H1 (cell line): ENCODE data around the gene CLUH. TPM values are rescaled to one million over a fixed set of nuclear protein-coding genes. Genes with fewer than 3 reads are reported as not detected.

Experiments
- CTCF ChIA-PET: fragments of 300-600 bp; sonication (Branson Sonifier 250); formaldehyde crosslinking; loops from one replicate; lab custom pipeline; 2021; ENCODE audit not compliant: partially characterized antibody; lab: Charles Lee
- POLR2A ChIA-PET: fragments of 300-600 bp; sonication (Branson Sonifier 250); formaldehyde crosslinking; loops from one replicate; lab custom pipeline; 2021; ENCODE audit warnings: inconsistent platforms; ENCODE audit not compliant: partially characterized antibody; lab: Charles Lee
- DNase-seq, 2 experiments: peaks; one replicate each; pipeline versions ENCODE4 v3.0.0 to v3.0.0-alpha.2; 2010 to 2022; ENCODE audit warnings: low spot score in 2 of 2, low read depth in 1 of 2, mixed read lengths in 1 of 2
- FAIRE-seq: peaks from 2 replicates; lab custom pipeline; 2011; peaks lifted over from hg19 to GRCh38; lab: Jason Lieb, UNC
- H2AFZ ChIP-seq: 2 replicates; pipeline ENCODE4 v1.8.1; 2012; ENCODE audit warnings: low read length, inconsistent platforms
- H2AK5ac ChIP-seq: 2 replicates; pipeline ENCODE4 v1.6.1; 2013; ENCODE audit warnings: low read depth, low read length
- H2BK120ac ChIP-seq: replicated peaks from 2 replicates; pipeline ENCODE3; 2013; ENCODE audit warnings: low read depth, low read length, inconsistent platforms
- H2BK12ac ChIP-seq: 2 replicates; pipeline ENCODE4 v1.6.1; 2013; ENCODE audit warnings: low read depth, low read length
- H2BK15ac ChIP-seq: 2 replicates; pipeline ENCODE4 v1.6.1; 2013; ENCODE audit warnings: low read length
- H2BK20ac ChIP-seq: 2 replicates; pipeline ENCODE4 v1.6.1; 2013; ENCODE audit warnings: low read length
- H2BK5ac ChIP-seq: 2 replicates; pipeline ENCODE4 v1.6.1; 2013; ENCODE audit warnings: low read depth, low read length
- H3K14ac ChIP-seq: 2 replicates; pipeline ENCODE4 v1.6.1; 2013; ENCODE audit warnings: inconsistent platforms; ENCODE audit not compliant: insufficient read length
- H3K18ac ChIP-seq: 2 replicates; pipeline ENCODE4 v1.6.1; 2013; ENCODE audit warnings: low read length; ENCODE audit errors: extremely low read depth
- H3K23ac ChIP-seq: 2 replicates; pipeline ENCODE4 v1.6.1; 2013; ENCODE audit warnings: inconsistent platforms; ENCODE audit not compliant: insufficient read length
- H3K23me2 ChIP-seq: 2 replicates; pipeline ENCODE4 v1.6.1; 2013; ENCODE audit warnings: low read depth, low read length
- H3K27ac ChIP-seq: 2 replicates; pipeline ENCODE4 v1.6.1; 2011; ENCODE audit warnings: low read depth, low read length, inconsistent platforms
- H3K27me3 ChIP-seq, 4 experiments: replicated peaks in 1 of 4; 1 replicate in 1 of 4; 2 replicates in 3 of 4; pipeline versions ENCODE4 v1.6.1 to v1.8.1; 2011 to 2013; ENCODE audit warnings: low read length in 3 of 4, mild to moderate bottlenecking in 3 of 4, inconsistent platforms in 2 of 4, mixed read lengths in 2 of 4, moderate library complexity in 1 of 4; ENCODE audit not compliant: control insufficient read depth in 3 of 4, insufficient read depth in 3 of 4; ENCODE audit errors: extremely low read depth in 1 of 4
- H3K36me3 ChIP-seq, 4 experiments: 2 replicates each; pipeline versions ENCODE4 v1.6.1 to v1.8.1; 2011 to 2013; ENCODE audit warnings: mild to moderate bottlenecking in 4 of 4, low read length in 3 of 4, moderate library complexity in 2 of 4, control low read depth in 1 of 4, inconsistent platforms in 1 of 4; ENCODE audit not compliant: insufficient read depth in 4 of 4, control insufficient read depth in 2 of 4
- H3K4ac ChIP-seq: replicated peaks from 2 replicates; pipeline ENCODE3; 2013; ENCODE audit warnings: low read length, low read depth, mixed read lengths, inconsistent platforms; ENCODE audit not compliant: insufficient read length
- H3K4me1 ChIP-seq, 4 experiments: replicated peaks in 1 of 4; 1 replicate in 1 of 4; 2 replicates in 3 of 4; pipeline versions ENCODE4 v1.6.1 to v1.8.1; 2011 to 2013; ENCODE audit warnings: low read length in 3 of 4, inconsistent platforms in 2 of 4, mixed read lengths in 1 of 4; ENCODE audit not compliant: insufficient read depth in 4 of 4, control insufficient read depth in 3 of 4
- H3K4me2 ChIP-seq, 2 experiments: 2 replicates each; pipeline versions ENCODE4 v1.6.1 to v1.8.1; 2011 to 2013; ENCODE audit warnings: low read depth in 2 of 2, low read length in 2 of 2, control low read depth in 1 of 2, inconsistent platforms in 1 of 2, mild to moderate bottlenecking in 1 of 2; ENCODE audit not compliant: insufficient read depth in 1 of 2
- H3K4me3 ChIP-seq, 4 experiments: fragments of 200-600, 300-600 bp in 1 of 4; sonication (generic), shearing (Covaris generic), sonication (Bioruptor Twin) in 1 of 4; 2 replicates each; pipeline versions ENCODE4 v1.5.1 to v1.8.1; 2011 to 2016; ENCODE audit warnings: low read length in 4 of 4, low read depth in 3 of 4, control low read depth in 2 of 4, inconsistent platforms in 2 of 4, mild to moderate bottlenecking in 2 of 4, mixed read lengths in 1 of 4, moderate library complexity in 1 of 4; ENCODE audit not compliant: insufficient read depth in 2 of 4; ENCODE audit errors: extremely low read depth in 1 of 4
- H3K56ac ChIP-seq: replicated peaks from 2 replicates; pipeline ENCODE3; 2013; ENCODE audit warnings: low read depth, mild to moderate bottlenecking, mixed read lengths, low read length, inconsistent platforms; ENCODE audit not compliant: insufficient read length
- H3K79me1 ChIP-seq: 2 replicates; pipeline ENCODE4 v1.6.1; 2013; ENCODE audit warnings: low read depth, low read length, control low read depth
- H3K79me2 ChIP-seq, 2 experiments: 2 replicates each; pipeline versions ENCODE4 v1.6.1 to v1.8.1; 2012 to 2013; ENCODE audit warnings: low read length in 2 of 2, mild to moderate bottlenecking in 2 of 2, inconsistent platforms in 1 of 2; ENCODE audit not compliant: insufficient read depth in 2 of 2, control insufficient read depth in 1 of 2
- H3K9ac ChIP-seq, 4 experiments: replicated peaks in 1 of 4; 1 replicate in 1 of 4; 2 replicates in 3 of 4; pipeline versions ENCODE4 v1.6.1 to v1.8.1; 2011 to 2013; ENCODE audit warnings: low read depth in 3 of 4, low read length in 3 of 4, control low read depth in 2 of 4, mild to moderate bottlenecking in 2 of 4, moderate library complexity in 2 of 4, inconsistent platforms in 1 of 4; ENCODE audit errors: extremely low read depth in 1 of 4
- H3K9me3 ChIP-seq, 2 experiments: 2 replicates each; pipeline versions ENCODE4 v1.6.1 to v1.8.1; 2012 to 2013; ENCODE audit warnings: mild to moderate bottlenecking in 2 of 2, moderate library complexity in 2 of 2, control low read depth in 1 of 2, inconsistent platforms in 1 of 2, low read depth in 1 of 2, low read length in 1 of 2, mixed read lengths in 1 of 2; ENCODE audit not compliant: insufficient read depth in 2 of 2
- H4K20me1 ChIP-seq, 2 experiments: replicated peaks in 1 of 2; 2 replicates each; pipeline versions ENCODE3 to v1.8.1; 2011 to 2013; ENCODE audit warnings: inconsistent platforms in 2 of 2, low read length in 2 of 2, mild to moderate bottlenecking in 1 of 2; ENCODE audit not compliant: insufficient read depth in 2 of 2, control insufficient read depth in 1 of 2
- H4K5ac ChIP-seq: 2 replicates; pipeline ENCODE4 v1.6.1; 2013; ENCODE audit warnings: low read length, low read depth, mixed read lengths, inconsistent platforms; ENCODE audit not compliant: insufficient read length
- H4K8ac ChIP-seq: 2 replicates; pipeline ENCODE4 v1.8.0; 2013; ENCODE audit warnings: mild to moderate bottlenecking, moderate library complexity, low read length, inconsistent platforms; ENCODE audit not compliant: insufficient read depth; ENCODE audit errors: extremely low read depth
- H4K91ac ChIP-seq: replicated peaks from 2 replicates; pipeline ENCODE3; 2013; ENCODE audit warnings: low read length, mixed read lengths, inconsistent platforms; ENCODE audit not compliant: insufficient read length
- BCL11A ChIP-seq, 2 experiments: IDR thresholded peaks; one replicate each; pipeline ENCODE4 v1.6.1; 2011; ENCODE audit warnings: low read depth in 2 of 2, low read length in 2 of 2, mild to moderate bottlenecking in 2 of 2
- CEBPB ChIP-seq: IDR thresholded peaks from 2 replicates; pipeline ENCODE4 v1.6.1; 2012; ENCODE audit warnings: low read depth, low read length
- MAX ChIP-seq: IDR thresholded peaks from 2 replicates; pipeline ENCODE4 v1.6.1; 2012; ENCODE audit warnings: inconsistent platforms
- POLR2A ChIP-seq, 2 experiments: IDR thresholded peaks; 1 replicate in 1 of 2; 2 replicates in 1 of 2; pipeline ENCODE4 v1.6.1; 2011; ENCODE audit warnings: low read depth in 2 of 2, low read length in 2 of 2, mild to moderate bottlenecking in 2 of 2; ENCODE audit errors: control extremely low read depth in 1 of 2
- POU5F1 ChIP-seq: IDR thresholded peaks from 2 replicates; pipeline ENCODE4 v1.6.1; 2011; ENCODE audit warnings: low read depth, mild to moderate bottlenecking, low read length, moderate library complexity
- SAP30 ChIP-seq: fragments of 300-600 bp; sonication (generic); IDR thresholded peaks from 2 replicates; pipeline ENCODE4 v1.7.1; 2012; ENCODE audit warnings: low read length, moderate library complexity, mild to moderate bottlenecking, inconsistent platforms; ENCODE audit not compliant: insufficient read depth, insufficient replicate concordance
- SP4 ChIP-seq: IDR thresholded peaks from 2 replicates; pipeline ENCODE4 v1.6.1; 2012; ENCODE audit warnings: low read length, inconsistent platforms
- TBP ChIP-seq: IDR thresholded peaks from 2 replicates; pipeline ENCODE4 v1.6.1; 2011; ENCODE audit warnings: low read depth, low read length, improper control_type of control experiment
- YY1 ChIP-seq: IDR thresholded peaks from 2 replicates; pipeline ENCODE4 v1.6.1; 2011; ENCODE audit warnings: low read depth, mild to moderate bottlenecking, low read length
- WGBS, 2 experiments: shearing (Covaris generic) in 1 of 2; methylation state at CpG; one replicate each; pipeline versions ENCODE4 v1.1.6 to v1.1.7; 2013 to 2015; ENCODE audit warnings: low lambda C conversion rate in 2 of 2, mixed read lengths in 2 of 2, inconsistent platforms in 1 of 2, low coverage in 1 of 2, missing lambda C conversion rate in 1 of 2; ENCODE audit not compliant: insufficient replicate concordance in 2 of 2, insufficient coverage in 1 of 2, insufficient read length in 1 of 2; ENCODE audit errors: extremely low coverage in 1 of 2, missing lambda C conversion rate in 1 of 2; 5-methylcytosine and 5-hydroxymethylcytosine counted together
- polyA plus RNA-seq, 7 experiments: library from polyadenylated mRNA; depleted of rRNA in 3 of 7; stranded (reverse) in 5 of 7; unstranded in 2 of 7; fragments of >200 nt in 5 of 7; fragments of 200-250 nt in 2 of 7; gene quantifications; 1 replicate in 5 of 7; 2 replicates in 1 of 7; 4 replicates in 1 of 7; pipeline versions ENCODE4 v1.2.1 to v1.2.3, GENCODE V29; 2011 to 2013; ENCODE audit warnings: missing spikeins in 2 of 7, mixed read lengths in 2 of 7
- total RNA-seq: library from RNA; stranded (reverse); fragmentation: NEBNext Ultra II Directional; extraction: Animal tissue kit (Norgen Biotek cat#: 25700); gene quantifications from 2 replicates; pipeline ENCODE4 v1.2.1, GENCODE V29; 2021

Gene CLUH
- total and polyA plus RNA-seq, 2 of the 8 experiments (the other 6 are each of a cell fraction or from before 2014, with no cell fraction given), result 33.6 to 98.6 TPM

GRCh38 chr17:2695243-2695960, 16.2 kb downstream of the CLUH start:
- no peak overlapping the region for H2BK12ac ChIP-seq
- H3K56ac ChIP-seq, result no peak overlapping the region
- no peak overlapping the region for H3K14ac ChIP-seq
- H3K4me2 ChIP-seq, result no peak overlapping the region
- H3K36me3 ChIP-seq, result peaks cover 0 to 64% (median 15%) of the 10 kb centered on the region in 4 experiments; a peak in 6 of 8 replicates
- no peak overlapping the region for H4K91ac ChIP-seq
- no peak overlapping the region for H3K4me3 ChIP-seq
- no peaks in the 10 kb centered on the region for H3K79me2 ChIP-seq
- no peak overlapping the region for H4K8ac ChIP-seq
- no peaks in the 10 kb centered on the region for H3K23me2 ChIP-seq
- no peak overlapping the region for H3K23ac ChIP-seq
- no peak overlapping the region for H3K18ac ChIP-seq
- no peaks in the 10 kb centered on the region; the same call in 1 of the 2 replicates for H3K79me1 ChIP-seq
- H3K9ac ChIP-seq, result no peak overlapping the region
- no peak overlapping the region for H3K4ac ChIP-seq
- H2AK5ac ChIP-seq, result no peak overlapping the region
- no peak for FAIRE-seq
- no peak overlapping the region for H2AFZ ChIP-seq
- no peaks in the 10 kb centered on the region for H3K9me3 ChIP-seq
- H4K20me1 ChIP-seq, result peaks cover 0 to 12% of the 10 kb centered on the region in 2 experiments
- H2BK20ac ChIP-seq, result no peak overlapping the region
- H4K5ac ChIP-seq, result no peak overlapping the region
- POLR2A ChIA-PET, result interaction anchor here (1.2 to 2.3 kb wide), 5 partner anchors 9 to 29 kb away, joined by 3 to 7 read pairs (median 4); no protein-coding TSS in a partner anchor
- DNase-seq, result no peak
- no peak overlapping the region for H3K27ac ChIP-seq
- no peak overlapping the region for H2BK15ac ChIP-seq
- H3K4me1 ChIP-seq, result no peaks in the 10 kb centered on the region; a peak in 1 of 7 replicates
- H2BK120ac ChIP-seq, result no peak overlapping the region
- CTCF ChIA-PET, result interaction anchor here (0.8 to 4.5 kb wide), 5 partner anchors 9 to 304 kb away, joined by 3 to 30 read pairs (median 3); no protein-coding TSS in a partner anchor
- no peaks in the 10 kb centered on the region for H3K27me3 ChIP-seq
- 93% methylated on average over 26 of the region's 28 CpGs; no CpG with 5 or more reads in 1 of the 2 experiments for WGBS, 2 experiments
- no peak overlapping the region for H2BK5ac ChIP-seq
- TF ChIP-seq MAX (no peak), BCL11A (IDR thresholded peaks at IDR 0.05; ENCODE audit: low read depth in 2 of 2, low read length in 2 of 2) (no peak), YY1 (no peak), SAP30 (no peak), CEBPB (no peak), SP4 (no peak), POU5F1 (no peak), TBP (no peak), POLR2A (IDR thresholded peaks at IDR 0.05; ENCODE audit: control extremely low read depth in 1 of 2, low read depth in 2 of 2, low read length in 2 of 2) (no peak)
